Activated CD4-positive, CD25-positive, alpha-beta regulatory T cell treated with anti-CD3 and anti-CD28 coated beads, Interleukin-2, amount 50 U/mL, for 72 hours (primary cell): ENCODE data around the gene LCE3D.
"Not testable (repeated sequence)": the region's sequence is repeated elsewhere in the genome, so short reads cannot be mapped to it uniquely, and the experiment has no call there.

Experiments used
- DNase-seq: peaks from one replicate; pipeline ENCODE4 v3.0.0; 2021

The LCE3D gene

GRCh38 chr1:152580433-152580832 is at the start of gene LCE3D:
Gene LCE3D (minus strand): TSS chr1:152580516. CDS start chr1:152579936, 580 bp downstream.
- no peak for DNase-seq

- no peak for DNase-seq
Observed at GRCh38 chr1:152626744-152627143, 46.4 kb upstream of the LCE3D start.

GRCh38 chr1:152623203-152623844 is 43.0 kb upstream of the LCE3D start:
- no peak for DNase-seq

GRCh38 chr1:152622803-152623202 is 42.5 kb upstream of the LCE3D start, which contains the start of gene LCE3A:
Gene LCE3A (minus strand): TSS chr1:152623103. CDS start chr1:152623103, 0 bp downstream.
- DNase-seq, result no peak

GRCh38 chr1:152621993-152622392 is 41.7 kb upstream of the LCE3D start:
- no peak for DNase-seq

GRCh38 chr1:152613511-152613910 is 33.2 kb upstream of the LCE3D start, which contains the start of gene LCE3B:
Gene LCE3B (plus strand): TSS chr1:152613811. CDS start chr1:152613811, 0 bp downstream.
- no peak for DNase-seq

- no peak for DNase-seq
Observed at GRCh38 chr1:152599934-152600333, 19.6 kb upstream of the LCE3D start, which contains the start of gene LCE3C. Gene LCE3C (plus strand): TSS chr1:152600234. CDS start chr1:152600732, 498 bp downstream.

- no peak for DNase-seq
Observed at GRCh38 chr1:152596986-152597385, 16.7 kb upstream of the LCE3D start.

- no peak for DNase-seq
Observed at GRCh38 chr1:152585586-152585985, 5.3 kb upstream of the LCE3D start.

GRCh38 chr1:152582647-152583046 is 2.3 kb upstream of the LCE3D start:
- DNase-seq, result no peak

- not testable (repeated sequence) for DNase-seq
Observed at GRCh38 chr1:152579526-152579925, 790 bp downstream of the LCE3D start.

- DNase-seq, result no peak
Observed at GRCh38 chr1:152577168-152577567, 3.1 kb downstream of the LCE3D start.

GRCh38 chr1:152566681-152567080 is 13.6 kb downstream of the LCE3D start, which contains the start of gene LCE3E:
Gene LCE3E (minus strand): TSS chr1:152566780. CDS start chr1:152566208, 572 bp downstream.
- no peak for DNase-seq

GRCh38 chr1:152565535-152566215 is 14.6 kb downstream of the LCE3D start:
- no peak for DNase-seq

- DNase-seq, result no peak
Observed at GRCh38 chr1:152565115-152565514, 15.2 kb downstream of the LCE3D start.

GRCh38 chr1:152548358-152548757 is 32.0 kb downstream of the LCE3D start:
- DNase-seq, result not testable (repeated sequence)

GRCh38 chr1:152546704-152547103 is 33.6 kb downstream of the LCE3D start:
- DNase-seq, result no peak

GRCh38 chr1:152543820-152544219 is 36.5 kb downstream of the LCE3D start:
- DNase-seq, result no peak

- DNase-seq, result no peak
Observed at GRCh38 chr1:152539901-152540300, 40.4 kb downstream of the LCE3D start.

- DNase-seq, result no peak
Observed at GRCh38 chr1:152537496-152537895, 42.8 kb downstream of the LCE3D start.

- no peak for DNase-seq
Observed at GRCh38 chr1:152535774-152536173, 44.5 kb downstream of the LCE3D start.

GRCh38 chr1:152533327-152533938 is 46.9 kb downstream of the LCE3D start:
- no peak for DNase-seq
